NOMO-1 treated with DMSO at 0.1 percent for 48 hours (cell line): Measurements from ENCODE around the gene CLTB.
"Not testable (repeated sequence)": the region's sequence is repeated elsewhere in the genome, so short reads cannot be mapped to it uniquely, and the experiment has no call there.

Experiments
- DNase-seq: peaks from one replicate; lab custom pipeline; 2025; ENCODE audit not compliant: unreplicated experiment; lab: John Stamatoyannopoulos, UW

Gene CLTB, protein sequence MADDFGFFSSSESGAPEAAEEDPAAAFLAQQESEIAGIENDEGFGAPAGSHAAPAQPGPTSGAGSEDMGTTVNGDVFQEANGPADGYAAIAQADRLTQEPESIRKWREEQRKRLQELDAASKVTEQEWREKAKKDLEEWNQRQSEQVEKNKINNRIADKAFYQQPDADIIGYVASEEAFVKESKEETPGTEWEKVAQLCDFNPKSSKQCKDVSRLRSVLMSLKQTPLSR

DNA sequence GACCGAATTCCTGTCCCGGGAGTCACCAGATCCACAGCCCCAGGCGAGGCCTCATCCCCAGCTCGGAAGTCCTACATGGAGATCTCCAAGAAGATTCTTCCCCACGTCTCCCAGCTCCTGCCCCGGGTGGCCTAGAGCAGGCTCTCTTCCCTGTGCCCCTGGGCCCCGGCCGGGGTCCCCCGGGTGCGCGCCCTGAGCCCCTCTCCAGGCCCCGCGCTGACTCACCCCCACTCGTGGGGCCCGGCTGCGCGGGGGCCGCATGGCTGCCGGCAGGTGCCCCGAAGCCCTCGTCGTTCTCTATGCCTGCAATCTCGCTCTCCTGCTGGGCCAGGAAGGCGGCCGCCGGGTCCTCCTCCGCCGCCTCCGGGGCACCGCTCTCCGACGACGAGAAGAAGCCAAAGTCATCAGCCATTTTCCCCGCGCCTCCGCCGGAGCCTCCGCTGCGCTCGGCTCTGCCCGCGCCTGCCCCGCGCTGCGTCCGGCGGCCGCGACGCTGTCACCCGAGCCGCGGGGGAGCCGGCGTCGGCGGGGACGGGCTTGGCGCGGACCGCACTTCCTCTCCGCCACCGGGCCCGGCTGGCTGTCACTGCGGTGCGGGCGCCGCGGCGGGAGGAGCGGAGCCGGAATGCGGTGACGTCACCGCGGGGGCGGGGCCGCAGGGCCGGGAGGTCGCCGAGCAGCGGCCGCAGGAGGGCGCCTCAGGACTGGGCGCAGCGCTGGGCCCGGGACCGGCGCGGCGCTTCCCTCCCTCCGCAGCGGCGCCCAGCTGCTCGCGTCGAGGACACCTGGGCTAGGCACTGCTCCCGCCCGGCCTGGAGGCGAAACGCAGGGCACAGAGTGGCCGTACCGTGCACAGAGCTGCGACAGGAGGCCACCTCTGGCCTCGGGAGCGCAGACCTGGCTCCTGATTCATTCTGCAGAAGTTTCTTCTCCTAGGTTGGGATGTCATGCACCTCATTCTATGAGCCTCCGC, at the start of gene CLTB:
Gene CLTB (minus strand): TSS at position 588 of the 973 bp plus-strand sequence. CDS start 176 bp downstream, at position 412.
- DNase-seq: peak; percentile 85

- no peak for DNase-seq
Measured at GRCh38 chr5:176463113-176463764, 46.9 kb upstream of the CLTB start.

DNA sequence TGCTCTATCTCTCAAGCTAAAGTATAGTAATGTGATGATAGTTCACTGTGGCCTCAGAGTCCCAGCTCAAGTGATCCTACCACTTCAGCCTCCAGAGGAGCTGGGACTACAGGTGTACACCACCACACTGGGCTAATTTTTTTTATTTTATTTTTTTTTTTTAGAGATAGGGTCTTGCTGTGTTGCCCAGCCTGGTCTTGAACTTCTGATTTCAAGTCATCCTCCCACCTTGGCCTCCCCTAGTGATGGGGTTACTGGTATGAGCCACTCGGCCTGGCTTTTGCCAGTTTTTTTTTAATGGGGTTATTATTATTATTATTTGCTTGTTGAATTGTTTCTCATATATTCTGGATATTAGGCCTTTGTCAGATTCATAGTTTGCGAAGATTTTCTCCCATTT, 45.0 kb upstream of the CLTB start:
- no peak for DNase-seq

- no peak for DNase-seq
Measured at GRCh38 chr5:176458904-176459561, 42.7 kb upstream of the CLTB start.

DNA sequence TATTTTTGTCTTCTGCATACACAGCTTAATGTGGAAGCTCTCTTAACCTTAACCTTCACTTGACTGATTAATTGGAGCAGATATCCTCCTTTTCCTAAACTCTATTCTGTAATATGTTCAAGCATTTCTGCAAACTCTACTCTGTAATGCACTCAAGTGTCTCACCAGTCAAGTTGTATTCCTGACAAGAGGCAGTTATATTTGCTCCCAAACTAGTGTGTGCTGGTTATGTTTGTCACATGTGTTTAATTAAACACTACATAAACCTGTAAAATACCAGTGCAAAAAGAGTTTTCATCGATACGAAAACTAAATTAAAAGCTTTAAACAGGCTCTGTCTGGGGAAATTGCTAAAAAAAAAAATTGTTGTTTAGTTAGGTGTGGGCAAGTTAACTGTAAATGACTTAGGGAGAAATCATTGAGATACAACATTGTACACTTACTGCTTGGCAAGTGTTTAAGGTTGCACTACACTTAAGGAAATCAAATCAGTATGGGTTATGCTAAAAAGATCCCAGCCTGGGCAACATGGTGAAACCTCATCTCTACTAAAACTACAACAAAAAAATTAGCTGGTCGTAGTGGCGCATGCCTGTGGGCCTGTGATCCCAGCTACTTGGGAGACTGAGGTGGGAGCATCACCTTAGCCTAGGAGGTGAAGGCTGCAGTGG, 38.5 kb upstream of the CLTB start:
- DNase-seq: no peak

GRCh38 chr5:176450077-176450476, 33.7 kb upstream of the CLTB start:
- DNase-seq: no peak

DNA sequence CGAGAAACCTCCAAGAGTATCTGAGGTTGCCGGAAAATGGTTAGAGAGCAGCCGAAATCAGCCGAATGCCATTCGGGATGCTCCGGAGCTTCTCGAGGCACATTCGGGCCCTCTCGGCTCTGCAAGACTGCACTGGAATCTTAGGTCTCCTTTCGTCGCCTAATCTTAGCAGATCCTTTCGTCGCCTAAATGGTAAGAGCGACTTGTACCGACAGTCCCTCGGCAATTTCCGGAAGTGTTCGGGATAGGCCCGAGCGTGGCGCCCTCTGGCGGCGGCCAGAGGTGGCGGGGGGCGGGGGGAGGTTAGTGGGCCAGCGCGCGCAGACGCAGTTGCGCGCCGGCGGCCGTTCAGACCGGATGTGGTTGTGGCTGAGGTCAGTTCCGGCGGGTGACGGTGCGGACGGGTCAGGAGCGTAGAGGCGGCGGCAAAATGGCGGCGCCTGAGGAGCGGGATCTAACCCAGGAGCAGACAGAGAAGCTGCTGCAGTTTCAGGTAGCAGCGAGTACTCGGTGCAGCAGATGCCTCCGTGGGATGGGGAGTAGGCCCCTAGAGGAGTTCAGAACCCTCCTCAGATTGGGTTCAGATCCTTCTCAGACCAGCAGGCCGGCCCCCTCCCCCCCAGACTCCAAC, 31.8 kb upstream of the CLTB start, which contains the start of gene FAF2:
Gene FAF2 (plus strand): TSS at position 408 of the 631 bp plus-strand sequence. CDS start 23 bp downstream, at position 431.
- peak; percentile 96 for DNase-seq

DNA sequence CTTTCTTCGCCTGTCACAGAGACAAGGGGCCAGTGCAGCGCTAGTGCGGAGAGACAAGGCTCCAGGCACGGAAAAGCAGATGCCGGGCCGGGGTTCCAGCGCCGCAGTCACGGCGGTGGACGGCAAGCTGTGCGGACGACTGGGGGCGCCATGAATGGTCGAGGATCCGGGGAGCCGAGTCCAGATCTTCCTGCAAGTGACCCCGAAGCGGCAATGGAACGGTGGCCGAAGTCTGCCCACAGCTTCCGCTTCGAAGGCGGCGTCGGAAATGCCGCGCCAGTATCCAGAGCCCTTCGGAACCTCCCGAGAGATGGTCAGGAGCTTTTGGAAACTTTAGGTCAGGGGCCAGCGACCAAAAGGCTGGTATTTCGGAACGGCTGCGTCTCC, 31.2 kb upstream of the CLTB start:
- DNase-seq: no peak

DNA sequence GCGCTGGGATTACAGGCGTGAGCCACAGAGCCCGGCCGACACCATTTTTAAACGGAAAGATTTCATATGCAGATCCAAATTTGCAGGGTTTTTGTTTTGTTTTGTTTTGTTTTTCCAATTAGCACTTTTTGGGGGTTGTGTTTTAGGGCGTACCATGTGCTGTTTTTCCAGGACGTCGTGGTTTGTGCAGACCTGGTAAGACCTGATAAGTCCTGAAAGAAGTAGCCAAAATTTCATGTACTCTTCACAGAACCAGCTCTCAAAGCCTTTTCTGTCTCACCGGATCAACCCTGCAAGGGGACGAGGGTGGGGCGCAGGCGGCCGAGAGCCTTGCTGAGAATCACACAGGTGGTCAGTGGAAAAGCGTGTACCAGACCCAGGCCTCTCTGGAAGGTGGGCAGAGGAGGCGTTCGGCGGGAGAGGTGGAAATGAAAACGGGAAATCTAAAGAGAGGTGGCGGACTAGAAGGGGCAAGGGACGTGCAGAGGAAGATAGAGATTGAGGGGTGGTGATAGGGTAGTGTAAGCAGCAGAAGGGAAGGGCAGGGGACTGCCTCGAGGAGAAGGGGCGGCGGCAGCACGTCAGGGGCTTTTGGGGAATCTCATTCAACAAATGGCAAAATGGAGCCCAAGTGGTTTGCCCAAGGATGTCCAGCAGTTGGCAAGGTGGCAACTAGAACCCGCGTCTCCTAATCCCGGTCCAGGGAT, 30.7 kb upstream of the CLTB start:
- DNase-seq: peak; percentile 50

- peak; percentile 48 for DNase-seq
Measured at GRCh38 chr5:176446028-176446665, 29.8 kb upstream of the CLTB start.

- no peak for DNase-seq
Measured at GRCh38 chr5:176444742-176445141, 28.4 kb upstream of the CLTB start.

DNA sequence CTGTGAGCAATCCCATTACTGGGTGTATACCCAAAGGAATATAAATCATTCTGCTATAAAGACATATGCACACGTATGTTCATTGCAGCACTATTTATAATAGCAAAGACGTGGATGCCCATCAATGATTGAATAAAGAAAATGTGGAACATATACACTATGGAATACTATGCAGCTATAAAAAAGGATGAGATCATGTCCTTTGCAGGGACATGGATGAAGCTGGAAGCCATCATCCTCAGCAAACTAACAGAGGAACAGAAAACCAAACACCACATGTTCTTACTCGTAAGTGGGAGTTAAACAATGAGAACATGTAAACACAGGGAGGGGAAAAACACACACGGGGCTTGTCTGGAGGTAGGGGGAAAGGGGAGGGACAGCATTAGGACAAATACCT, 26.6 kb upstream of the CLTB start:
- not testable (repeated sequence) for DNase-seq

GRCh38 chr5:176441921-176442323, 25.6 kb upstream of the CLTB start:
- DNase-seq: peak; percentile 28

DNA sequence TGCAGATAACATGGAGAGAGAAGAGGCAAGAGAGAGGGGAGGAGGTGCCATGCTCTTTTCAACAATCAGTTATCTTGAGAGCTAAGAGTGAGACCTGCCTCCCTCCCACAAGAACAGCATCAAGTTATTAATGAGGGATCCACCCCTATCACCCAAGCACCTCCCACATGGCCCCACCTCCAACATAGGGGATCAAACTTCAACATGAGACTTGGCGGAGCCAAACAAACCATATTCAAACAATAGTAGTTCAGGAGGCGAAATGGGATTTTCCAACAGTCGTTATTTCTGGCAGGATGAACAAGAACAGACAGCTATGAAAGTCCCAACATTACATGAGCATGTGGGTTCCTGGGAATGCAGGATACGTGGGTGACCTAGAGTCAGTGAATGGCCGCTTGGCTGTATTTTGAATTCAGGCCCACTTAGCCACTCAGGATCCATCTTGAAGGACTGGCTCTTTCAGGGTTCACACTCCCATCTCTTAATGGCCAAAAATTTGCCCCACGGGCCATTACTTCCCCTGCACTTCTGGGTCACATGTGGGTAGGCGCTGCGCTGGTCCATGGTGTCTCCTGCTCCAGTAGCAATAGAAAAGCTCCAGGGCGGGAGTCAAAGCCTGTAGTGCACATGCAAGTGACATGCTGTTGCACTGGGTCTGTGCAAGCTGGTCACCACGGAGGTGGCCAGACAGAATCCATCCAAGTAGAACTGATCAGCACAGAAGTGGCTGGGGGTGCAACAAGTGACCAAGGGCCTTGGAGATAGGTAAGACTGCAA, 24.8 kb upstream of the CLTB start:
- DNase-seq: no peak

GRCh38 chr5:176438959-176439757, 22.8 kb upstream of the CLTB start:
- DNase-seq: no peak

GRCh38 chr5:176436656-176437055, 20.3 kb upstream of the CLTB start:
- DNase-seq: peak; percentile 51

DNA sequence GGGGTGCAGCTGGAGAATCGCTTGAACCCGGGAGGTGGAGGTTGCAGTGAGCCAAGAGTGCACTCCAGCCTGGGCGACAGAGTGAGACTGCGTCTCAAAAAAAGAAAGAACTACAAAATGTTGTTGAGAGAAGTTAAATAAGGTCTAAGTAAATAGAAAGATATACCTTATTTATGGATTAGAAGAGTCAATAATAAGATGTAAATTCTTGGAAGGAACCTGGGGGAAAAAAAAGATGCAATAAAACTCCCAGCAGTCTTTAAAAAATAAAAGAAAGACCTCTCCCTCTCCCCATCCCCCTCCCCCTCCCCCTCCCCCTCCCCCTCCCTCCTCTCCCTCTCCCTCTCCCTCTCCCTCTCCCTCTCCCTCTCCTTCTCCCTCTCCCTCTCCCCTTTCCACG, 16.4 kb upstream of the CLTB start:
- no peak for DNase-seq
